ENCODE results near the gene PWP2.
"Not testable (repeated sequence)": the region's sequence is repeated elsewhere in the genome, so short reads cannot be mapped to it uniquely, and the experiment has no call there.

DNA sequence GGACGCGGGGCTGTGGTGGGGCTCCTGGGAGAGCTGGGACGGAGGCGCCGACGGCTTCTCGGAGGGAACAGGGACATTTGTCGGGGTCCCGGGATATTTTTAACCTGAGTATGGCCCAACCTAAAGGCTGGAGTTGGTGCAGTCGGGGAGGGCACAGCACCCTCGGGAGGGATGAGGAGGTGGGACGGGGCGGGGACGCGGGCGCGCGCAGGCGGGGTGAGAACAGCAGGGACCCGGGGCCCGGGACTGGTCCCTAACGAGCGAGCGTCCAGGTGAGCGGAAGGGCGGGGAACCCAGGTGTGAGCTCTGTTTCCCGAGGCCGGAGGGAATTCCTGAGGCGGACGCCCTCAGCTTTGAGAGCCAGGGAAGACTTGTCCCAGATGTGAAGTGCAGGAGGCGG, 390 bp downstream of the PWP2 start:
- TF ChIP-seq, protein P1, sequence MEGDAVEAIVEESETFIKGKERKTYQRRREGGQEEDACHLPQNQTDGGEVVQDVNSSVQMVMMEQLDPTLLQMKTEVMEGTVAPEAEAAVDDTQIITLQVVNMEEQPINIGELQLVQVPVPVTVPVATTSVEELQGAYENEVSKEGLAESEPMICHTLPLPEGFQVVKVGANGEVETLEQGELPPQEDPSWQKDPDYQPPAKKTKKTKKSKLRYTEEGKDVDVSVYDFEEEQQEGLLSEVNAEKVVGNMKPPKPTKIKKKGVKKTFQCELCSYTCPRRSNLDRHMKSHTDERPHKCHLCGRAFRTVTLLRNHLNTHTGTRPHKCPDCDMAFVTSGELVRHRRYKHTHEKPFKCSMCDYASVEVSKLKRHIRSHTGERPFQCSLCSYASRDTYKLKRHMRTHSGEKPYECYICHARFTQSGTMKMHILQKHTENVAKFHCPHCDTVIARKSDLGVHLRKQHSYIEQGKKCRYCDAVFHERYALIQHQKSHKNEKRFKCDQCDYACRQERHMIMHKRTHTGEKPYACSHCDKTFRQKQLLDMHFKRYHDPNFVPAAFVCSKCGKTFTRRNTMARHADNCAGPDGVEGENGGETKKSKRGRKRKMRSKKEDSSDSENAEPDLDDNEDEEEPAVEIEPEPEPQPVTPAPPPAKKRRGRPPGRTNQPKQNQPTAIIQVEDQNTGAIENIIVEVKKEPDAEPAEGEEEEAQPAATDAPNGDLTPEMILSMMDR (IDR thresholded peaks at IDR 0.05), result not testable (repeated sequence)
- TF ChIP-seq POLR2A, POLR2AphosphoS5 (IDR thresholded peaks at IDR 0.05): not testable (repeated sequence)
